Heart left ventricle (tissue), 13 donors: ENCODE data around the gene QKI.

Source experiments
- CTCF ChIP-seq, 12 donors: fragments of 200-600 bp; sonication (generic) in 4 of 12; IDR thresholded peaks; one replicate each; pipeline versions ENCODE4 v1.5.0 to v1.8.0; 2018 to 2022; ENCODE audit warnings: antibody characterized with exemption in 12 of 12, mild to moderate bottlenecking in 5 of 12
- POLR2A ChIP-seq, 2 donors: fragments of 450-650 bp; IDR thresholded peaks; one replicate each; pipeline ENCODE4 v1.6.1; 2017; ENCODE audit warnings: antibody characterized with exemption in 2 of 2, mild to moderate bottlenecking in 2 of 2, moderate library complexity in 2 of 2
- donor health status: ischemic (EF 13 %, LVEDD 7.1; RV severe dilation, severe dysfunction).
- donor health status: DM: no; HTN: yes; CAD: no.
- donor health status: DM: no; HTN: no; CAD: no.
- donor health status: ischemic (EF 25% LVEDD 6.9; RV normal size, moderate dysfunction).
- donor health status: ischemic (EF 25% LVEDD 5.7; RV mildly dilated, moderate dysfunction).
- donor health status: ischemic (EF 35%, LVEDD 5.7; RV mildly dilated, moderate dysfunction).
- donor health status: nonischemic (EF 11% LVEDD 7.7; RV severe dilation, severe dysfunction).
- donor health status: DM: yes; HTN: yes; CAD: no.
- donor health status: PGD.
- donor health status: ischemic (EF 29% LVEDD 5.4; RV normal size, mild dysfunction).
- donor health status: nonischemic (EF 23%, LVEDD 6.1; RV moderate dilation, normal function).

GRCh38 chr6:163592872-163593271 lies 178.4 kb downstream of the QKI start:
- TF ChIP-seq CTCF (IDR thresholded peaks at IDR 0.05) (no peak), POLR2A (IDR thresholded peaks at IDR 0.05) (no peak)
